T-helper 2 cell (primary cell): Measurements from ENCODE around the gene ASB8.
A peak's percentile ranks its signal among the peaks of the same experiment; 100 is the strongest.
"Not testable (repeated sequence)": the region's sequence is repeated elsewhere in the genome, so short reads cannot be mapped to it uniquely, and the experiment has no call there.

Source experiments
- DNase-seq, 5 experiments: peaks; one replicate each; pipeline versions ENCODE4 v3.0.0 to v3.0.0-alpha.2; 2012 to 2022

The ASB8 gene

DNA sequence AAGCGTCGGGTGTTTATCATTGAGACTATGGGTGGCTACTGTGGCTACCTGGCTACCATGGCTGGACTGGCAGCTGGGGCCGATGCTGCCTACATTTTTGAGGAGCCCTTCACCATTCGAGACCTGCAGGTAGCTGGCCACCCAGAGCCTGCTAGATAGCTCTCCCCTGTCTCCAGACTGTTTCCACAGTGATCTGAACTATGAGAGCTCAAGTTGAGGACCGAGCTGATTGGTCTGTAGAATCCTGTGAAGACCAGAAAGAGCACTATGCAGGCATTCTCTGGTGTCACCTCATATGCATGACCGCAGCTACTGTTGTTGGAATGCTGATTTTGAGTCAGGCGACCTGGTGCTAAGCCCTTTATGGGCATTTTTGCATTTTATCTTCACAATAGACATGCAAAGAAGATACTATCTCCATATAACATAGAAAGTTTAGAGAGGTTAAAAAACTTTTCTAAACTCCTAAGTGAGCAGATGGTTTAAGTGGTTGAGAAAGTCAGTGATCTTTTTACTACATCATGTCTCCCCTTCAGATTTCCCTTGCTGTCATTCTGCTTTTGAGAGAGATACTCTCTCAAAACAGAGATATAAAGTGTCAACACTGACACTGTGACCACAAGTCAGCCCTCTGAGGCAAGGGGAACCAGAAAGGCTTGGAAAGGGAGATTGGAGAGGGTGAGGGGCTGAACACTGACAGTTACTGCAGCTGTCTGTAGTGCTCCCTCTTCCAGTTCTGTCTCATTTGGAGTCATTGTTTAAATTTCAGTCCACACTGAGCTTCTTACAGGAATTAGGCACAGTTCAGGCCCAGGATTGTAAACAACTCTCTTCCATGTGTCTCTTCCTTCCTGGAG lies 14.3 kb downstream of the ASB8 start:
- DNase-seq: no peak

DNA sequence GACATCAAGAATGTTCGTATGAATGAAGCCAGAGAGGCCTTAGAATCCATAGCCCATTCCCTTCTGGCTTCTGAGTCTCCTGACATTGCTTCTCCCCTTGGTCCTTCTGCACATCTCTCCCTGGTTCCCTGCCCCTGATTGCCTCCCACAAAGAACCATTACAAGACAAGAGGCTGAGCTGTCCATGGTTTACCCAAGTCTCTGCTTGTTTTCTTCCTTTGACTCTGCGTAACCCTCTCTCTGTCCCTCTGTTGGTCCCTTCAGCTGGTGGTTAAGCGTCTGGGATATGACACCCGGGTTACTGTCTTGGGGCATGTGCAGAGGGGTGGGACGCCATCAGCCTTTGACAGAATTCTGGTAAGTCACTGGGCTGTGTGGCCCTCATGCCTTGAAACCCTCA lies 22.3 kb downstream of the ASB8 start:
- no peak for DNase-seq

DNA sequence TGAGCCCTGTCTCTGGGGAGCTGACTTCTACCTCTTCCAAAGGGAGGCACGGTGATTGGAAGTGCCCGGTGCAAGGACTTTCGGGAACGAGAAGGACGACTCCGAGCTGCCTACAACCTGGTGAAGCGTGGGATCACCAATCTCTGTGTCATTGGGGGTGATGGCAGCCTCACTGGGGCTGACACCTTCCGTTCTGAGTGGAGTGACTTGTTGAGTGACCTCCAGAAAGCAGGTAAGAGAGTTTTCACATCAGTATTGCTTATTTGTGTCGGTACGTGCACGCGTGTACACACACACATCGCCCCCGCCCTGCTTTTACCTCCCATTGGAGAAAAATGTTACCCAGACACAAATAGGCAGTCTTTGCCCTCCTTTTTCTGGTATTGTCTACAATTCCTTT lies 24.5 kb downstream of the ASB8 start:
- DNase-seq: no peak

- no peak for DNase-seq
Observed at GRCh38 chr12:48131517-48131916, 25.8 kb downstream of the ASB8 start.

DNA sequence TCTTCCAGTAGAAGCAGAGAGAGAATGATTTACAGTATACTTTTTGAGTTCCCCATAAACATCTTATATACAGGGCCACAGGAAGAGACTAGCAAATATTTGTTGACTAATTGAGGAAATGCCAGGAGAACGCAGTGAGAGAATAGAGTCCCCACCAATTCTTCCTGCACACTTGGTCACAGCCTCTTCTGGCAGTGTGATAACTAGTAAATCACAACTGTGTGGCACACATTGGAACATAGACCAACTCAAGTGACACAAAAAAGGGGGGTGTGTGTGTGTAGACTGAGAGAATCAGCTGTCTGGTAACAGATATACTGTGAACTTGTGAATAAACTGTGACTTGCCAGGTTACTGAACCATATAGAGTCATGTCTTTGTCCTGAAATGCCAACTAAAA lies 27.9 kb downstream of the ASB8 start:
- no peak for DNase-seq

DNA sequence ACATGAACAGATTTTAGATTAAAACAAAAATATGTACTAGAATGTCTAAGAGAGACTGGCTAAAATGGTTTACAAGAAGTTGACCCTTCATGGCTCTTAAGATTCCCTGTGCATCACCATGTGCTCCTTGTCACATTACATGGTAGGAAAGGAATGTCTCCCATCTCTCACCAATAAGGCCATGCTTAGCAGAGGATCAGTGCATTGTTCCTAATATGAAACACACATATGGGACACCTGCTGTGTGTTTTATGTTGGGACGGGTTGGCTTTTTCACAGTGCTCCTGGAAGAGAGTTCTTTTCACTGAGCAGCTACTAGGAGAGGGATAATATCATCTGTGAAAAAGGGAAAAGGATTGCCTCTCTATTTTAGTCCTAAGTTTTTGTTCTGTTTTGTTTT lies 28.5 kb downstream of the ASB8 start:
- DNase-seq: no peak

DNA sequence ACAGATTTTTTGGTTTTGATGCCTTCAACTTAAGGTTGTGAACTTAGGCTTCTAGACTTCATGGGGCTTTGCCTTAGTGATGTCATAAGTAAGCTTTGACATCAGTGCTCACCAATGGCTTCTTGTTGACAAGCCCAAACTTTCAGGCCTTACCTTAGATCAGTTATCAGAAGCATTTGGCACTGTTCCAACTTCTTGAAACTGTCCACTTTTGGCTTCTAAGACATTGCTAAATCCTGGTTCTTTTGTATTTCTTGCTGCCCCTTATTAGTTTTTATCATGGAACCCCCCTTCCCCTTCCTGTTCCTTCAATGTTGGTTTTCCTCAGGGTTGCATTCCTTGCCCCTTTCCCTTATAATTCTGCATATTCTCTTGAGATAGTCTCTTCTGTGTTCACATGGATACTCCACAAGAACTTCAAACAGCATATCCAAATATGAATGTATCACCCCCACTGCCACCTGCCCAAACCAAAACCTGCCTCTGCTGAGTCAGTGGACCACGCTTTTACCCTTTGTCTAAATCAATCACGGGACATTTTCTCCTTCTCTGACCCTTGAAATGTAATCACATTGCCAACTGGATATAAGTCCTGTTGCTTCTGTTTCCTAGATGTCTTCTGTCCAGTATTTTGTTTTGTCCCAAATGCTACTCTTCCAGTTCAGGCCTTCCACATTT lies 30.2 kb downstream of the ASB8 start:
- no peak for DNase-seq

- DNase-seq: no peak
Observed at GRCh38 chr12:48125985-48126384, 31.3 kb downstream of the ASB8 start.

GRCh38 chr12:48125542-48125941 lies 31.8 kb downstream of the ASB8 start:
- DNase-seq: not testable (repeated sequence)

GRCh38 chr12:48123169-48123568 lies 34.1 kb downstream of the ASB8 start:
- DNase-seq: no peak

DNA sequence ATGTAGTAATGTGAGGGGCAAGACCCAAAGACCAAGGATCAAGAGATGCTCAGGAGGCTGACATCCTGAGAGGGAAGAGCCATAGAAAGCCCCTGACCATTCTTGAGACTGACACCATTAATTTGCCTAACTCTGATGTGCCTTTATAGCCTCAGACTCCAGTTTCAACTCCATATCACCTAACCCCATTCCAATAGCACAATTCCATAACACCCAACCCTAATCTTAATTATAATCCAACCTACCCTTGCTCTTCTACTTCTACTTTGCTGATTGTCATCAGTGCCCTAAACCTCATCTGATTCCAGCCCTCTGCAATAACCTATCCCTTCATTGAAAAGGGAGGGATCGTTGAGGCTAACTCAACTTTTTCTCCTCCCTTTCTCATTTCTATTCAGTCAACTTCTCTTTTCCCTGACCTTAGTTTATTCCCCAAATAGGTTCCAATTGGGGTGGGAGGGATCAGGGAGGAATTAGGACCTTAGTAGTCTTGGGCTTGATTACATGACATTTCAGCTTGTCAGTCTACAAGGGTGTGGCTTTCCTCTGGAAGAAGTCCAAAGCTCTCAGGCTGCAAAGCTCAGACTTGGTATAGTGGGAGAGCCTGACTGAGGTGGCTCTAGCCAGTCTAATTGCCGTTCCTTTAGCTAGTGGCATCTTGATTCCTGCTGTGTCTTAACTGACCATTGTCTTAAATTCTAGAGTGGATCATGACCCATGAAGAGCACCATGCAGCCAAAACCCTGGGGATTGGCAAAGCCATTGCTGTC lies 35.1 kb downstream of the ASB8 start:
- no peak for DNase-seq

DNA sequence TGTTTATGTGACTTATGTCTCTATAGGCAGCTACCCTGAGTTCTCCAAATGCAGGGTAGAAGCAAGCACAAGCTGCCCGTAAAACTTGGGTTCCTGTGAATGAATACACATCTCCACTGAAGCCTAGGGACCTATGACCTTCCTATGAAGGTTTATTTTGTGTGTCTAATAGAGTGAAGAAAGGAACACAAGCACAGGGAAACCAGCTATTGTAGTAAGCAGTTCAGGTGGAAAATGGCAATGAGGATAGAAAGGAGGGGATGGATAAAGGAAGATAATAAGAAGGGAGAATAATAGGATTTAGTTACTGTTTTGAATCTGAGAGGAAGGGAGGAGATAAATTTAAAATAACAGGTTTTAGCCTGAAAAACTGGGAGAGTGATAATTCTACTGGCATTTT lies 35.8 kb downstream of the ASB8 start:
- no peak for DNase-seq

DNA sequence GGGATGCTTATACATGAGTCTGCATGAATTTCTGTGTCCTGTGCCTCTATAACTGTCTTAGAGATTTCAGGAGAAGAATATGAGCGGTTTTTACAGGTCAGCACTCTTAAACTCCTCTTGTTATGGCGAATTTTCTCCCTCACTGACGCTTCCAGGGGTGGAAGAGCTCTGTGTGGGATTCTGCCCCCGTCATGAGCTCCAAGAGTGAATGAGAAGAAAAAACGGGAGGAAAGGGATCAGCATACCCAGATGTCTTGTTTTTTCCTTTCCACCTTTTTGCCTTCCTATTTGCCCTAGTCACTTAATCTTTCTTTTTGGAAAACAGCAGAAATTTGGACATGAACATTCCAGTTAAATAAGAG lies 37.5 kb downstream of the ASB8 start:
- DNase-seq: no peak

- peak in 4 of 5 experiments; percentile 36 to 92 (median 50) for DNase-seq
Observed at GRCh38 chr12:48119078-48119833, 38.1 kb downstream of the ASB8 start, which contains the start of gene PFKM. PFKM (plus strand) TSS chr12:48119364; CDS start chr12:48122775, 3,411 bp downstream.

- DNase-seq: no peak
Observed at GRCh38 chr12:48118284-48118871, 38.9 kb downstream of the ASB8 start.

DNA sequence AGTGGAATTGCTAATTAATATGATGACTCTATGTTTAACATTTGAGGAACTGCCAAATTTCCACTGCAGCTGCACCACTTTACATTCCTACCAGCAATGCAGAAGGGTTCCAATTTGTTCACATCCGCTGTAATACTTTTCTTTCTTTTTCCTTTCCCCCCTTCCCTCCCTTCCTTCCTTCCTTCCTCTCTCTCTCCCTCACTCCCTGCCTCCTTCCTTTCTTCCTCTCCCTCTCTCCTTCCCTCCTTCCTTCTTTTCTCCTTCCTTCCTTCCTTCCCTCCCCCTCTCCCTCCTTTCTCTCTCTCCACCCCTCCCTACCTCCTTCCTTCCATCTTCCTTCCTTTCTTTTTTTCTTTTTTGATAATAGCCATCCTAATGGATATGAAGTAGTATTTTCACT lies 41.4 kb downstream of the ASB8 start:
- no peak for DNase-seq

DNA sequence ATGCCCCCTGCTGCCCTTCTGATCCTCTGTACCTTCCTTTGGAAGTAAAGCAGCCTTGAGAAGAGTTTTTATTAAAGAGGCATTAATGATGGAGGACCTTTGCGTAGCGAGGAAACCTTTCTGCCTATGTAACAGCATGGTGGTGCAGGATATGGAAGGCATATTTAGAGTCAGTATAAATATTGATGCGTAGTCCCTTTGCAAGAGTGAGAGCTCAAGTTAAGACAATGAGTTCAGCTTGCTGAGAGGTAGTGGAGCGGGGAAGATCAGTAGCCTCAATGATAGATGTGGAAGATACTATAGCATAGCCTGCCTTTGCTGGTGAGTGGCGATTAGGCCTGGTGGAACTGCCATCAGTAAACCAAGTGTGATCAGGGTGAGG lies 46.0 kb downstream of the ASB8 start:
- not testable (repeated sequence) for DNase-seq

DNA sequence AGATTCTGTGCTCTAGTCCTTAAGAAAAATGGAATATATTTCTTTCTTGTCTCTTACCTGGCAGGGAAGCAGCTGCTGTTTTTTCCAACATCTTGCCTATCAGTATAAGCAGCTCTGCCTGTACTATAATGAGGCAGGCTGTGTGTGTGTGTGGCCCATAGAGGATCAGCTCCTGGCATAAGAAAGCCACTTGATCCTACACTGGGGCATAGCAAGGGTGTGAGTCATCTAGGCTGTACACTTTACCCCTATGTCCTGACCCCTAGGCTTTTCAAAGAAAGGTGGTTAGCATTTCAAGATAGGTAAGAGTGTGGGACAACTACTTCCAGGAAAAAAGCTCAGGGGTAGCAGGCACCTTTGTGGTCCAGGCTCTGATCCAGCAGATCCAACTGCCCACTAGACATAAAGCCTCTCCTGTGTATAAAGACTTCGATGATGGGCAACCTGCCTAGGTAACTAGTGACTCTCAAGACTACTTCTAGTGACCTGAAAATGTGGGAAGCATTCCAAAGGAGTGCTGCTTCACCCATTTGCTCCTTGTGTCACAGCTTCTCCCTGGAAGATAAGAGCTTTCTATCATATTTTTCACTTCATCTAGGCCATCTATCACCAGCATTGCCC lies 46.5 kb downstream of the ASB8 start:
- DNase-seq: no peak

DNA sequence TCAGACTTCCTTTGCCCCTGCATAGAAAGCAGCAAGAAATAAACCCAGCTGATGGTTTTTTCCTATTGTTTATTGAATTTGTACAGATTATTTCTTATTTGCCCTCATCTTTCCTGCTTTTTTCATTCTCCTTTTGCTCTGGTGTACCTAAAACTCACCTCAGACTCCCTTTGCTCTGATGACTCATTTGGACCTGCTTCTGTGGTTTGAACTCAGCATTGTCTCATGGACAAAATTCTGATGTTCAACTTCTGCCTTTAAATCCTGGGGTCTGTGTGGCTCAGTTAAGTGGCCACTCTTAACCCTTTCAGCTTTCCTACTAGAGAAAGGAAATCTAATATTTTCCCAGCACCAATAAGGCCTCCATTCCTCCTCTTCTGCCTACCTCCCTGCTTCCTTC lies 47.9 kb downstream of the ASB8 start:
- DNase-seq: peak in 1 of 5 experiments; percentile 33

DNA sequence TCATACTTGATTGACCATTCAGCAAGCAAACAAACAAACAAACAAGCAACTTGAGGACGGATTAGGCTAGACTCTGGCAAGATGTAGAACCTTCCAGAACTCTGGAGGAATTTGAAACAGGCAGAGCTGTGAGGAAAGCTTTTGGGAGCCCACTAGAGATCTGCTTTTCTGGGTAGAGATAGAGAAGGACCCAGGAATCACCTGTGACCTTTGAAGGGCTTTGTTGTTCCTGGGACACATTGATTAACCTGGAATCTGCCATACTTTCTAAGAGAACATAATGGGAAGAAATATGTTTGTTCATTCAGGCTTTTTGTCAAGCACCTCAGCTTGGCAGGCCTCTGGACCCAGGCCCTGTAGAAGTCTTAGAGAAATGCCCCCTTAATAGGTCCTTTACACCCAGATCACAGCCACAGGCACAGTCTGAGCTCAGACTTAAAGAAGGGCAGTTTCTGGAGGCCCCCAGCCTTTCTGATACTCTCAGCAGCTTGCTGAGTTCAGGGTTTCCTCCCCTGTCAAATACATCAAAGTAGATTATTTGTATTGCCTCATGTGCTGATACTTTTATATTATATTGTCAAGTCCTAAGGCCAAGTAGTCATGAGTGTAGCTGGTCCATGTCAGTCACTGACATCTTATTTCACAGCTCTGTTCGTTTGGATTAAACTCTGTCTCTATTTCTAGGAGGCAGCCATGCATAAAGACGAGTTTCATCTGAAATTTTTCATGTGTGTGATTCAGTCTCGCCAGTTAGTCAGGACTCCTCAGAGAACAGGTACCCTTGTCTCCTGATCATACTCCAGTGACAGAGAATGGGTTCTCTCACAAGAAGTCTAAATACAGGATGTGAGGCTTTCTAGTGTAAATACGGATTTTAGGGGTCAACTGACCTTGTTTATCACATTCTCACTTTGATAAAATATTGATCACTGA lies 50.4 kb downstream of the ASB8 start:
- DNase-seq: no peak
